ENCODE measurements around the gene FGD3.

The FGD3 gene

GRCh38 chr9:92986176-92987119 is 39.1 kb downstream of the FGD3 start:
- Histone ChIP-seq H3K27me3 (ENCODE audit: low read length) (no peaks in the 10 kb centered on the region), H3F3A (ENCODE audit: insufficient read depth) (no peaks in the 10 kb centered on the region), H3K36me3 (ENCODE audit: low read length) (peaks cover 4% of the 10 kb centered on the region; the same call in 1 of the 2 replicates), H3K9me3 (ENCODE audit: insufficient read depth, low read length) (peaks cover 25% of the 10 kb centered on the region; the same call in 1 of the 2 replicates), H3K9me2 (replicated peaks; ENCODE audit: insufficient read depth, low read length) (no peaks in the 10 kb centered on the region), H3K4me3 (ENCODE audit: insufficient read depth, low read length, poor library complexity, severe bottlenecking) (no peak overlapping the region), H3K9ac (ENCODE audit: low read length) (no peak overlapping the region), H3K79me2 (ENCODE audit: insufficient read depth, low read length) (peaks cover 5% of the 10 kb centered on the region; the same call in 1 of the 2 replicates), H3K27ac (ENCODE audit: low read depth, low read length) (no peak overlapping the region), H4K20me1 (ENCODE audit: low read depth, low read length) (no peaks in the 10 kb centered on the region), H2AFZ (ENCODE audit: low read depth, low read length, severe bottlenecking) (no peak overlapping the region), H3K4me2 (ENCODE audit: low read depth, low read length, poor library complexity, severe bottlenecking) (no peak overlapping the region)
- TF ChIP-seq CTCF (IDR thresholded peaks at IDR 0.05; ENCODE audit: insufficient read depth, low read length, poor library complexity, severe bottlenecking) = peak; percentile 71
- no peak for TF ChIP-seq EZH2phosphoT487 (conservative IDR thresholded peaks at IDR 0.05; ENCODE audit: low read length)

GRCh38 chr9:92988215-92988768 is 41.0 kb downstream of the FGD3 start:
- H3K9ac ChIP-seq (ENCODE audit: low read length) = no peak overlapping the region
- no peaks in the 10 kb centered on the region for H4K20me1 ChIP-seq (ENCODE audit: low read depth, low read length)
- H2AFZ ChIP-seq (ENCODE audit: low read depth, low read length, severe bottlenecking) = no peak overlapping the region
- peaks cover 5% of the 10 kb centered on the region; the same call in 1 of the 2 replicates for H3K79me2 ChIP-seq (ENCODE audit: insufficient read depth, low read length)
- H3K27me3 ChIP-seq (ENCODE audit: low read length) = no peaks in the 10 kb centered on the region
- H3K9me3 ChIP-seq (ENCODE audit: insufficient read depth, low read length) = peaks cover 17% of the 10 kb centered on the region; the same call in 1 of the 2 replicates
- no peaks in the 10 kb centered on the region for H3F3A ChIP-seq (ENCODE audit: insufficient read depth)
- H3K36me3 ChIP-seq (ENCODE audit: low read length) = no peaks in the 10 kb centered on the region; the same call in 1 of the 2 replicates
- H3K4me2 ChIP-seq (ENCODE audit: low read depth, low read length, poor library complexity, severe bottlenecking) = no peak overlapping the region
- TF ChIP-seq CTCF (IDR thresholded peaks at IDR 0.05; ENCODE audit: insufficient read depth, low read length, poor library complexity, severe bottlenecking) (no peak), EZH2phosphoT487 (conservative IDR thresholded peaks at IDR 0.05; ENCODE audit: low read length) (no peak)
- H3K27ac ChIP-seq (ENCODE audit: low read depth, low read length) = no peak overlapping the region
- no peaks in the 10 kb centered on the region for H3K9me2 ChIP-seq (replicated peaks; ENCODE audit: insufficient read depth, low read length)
- H3K4me3 ChIP-seq (ENCODE audit: insufficient read depth, low read length, poor library complexity, severe bottlenecking) = no peak overlapping the region

GRCh38 chr9:92989561-92989960 is 42.2 kb downstream of the FGD3 start:
- Histone ChIP-seq H3K4me3 (ENCODE audit: insufficient read depth, low read length, poor library complexity, severe bottlenecking) (no peak overlapping the region), H3K9me3 (ENCODE audit: insufficient read depth, low read length) (peaks cover 6% of the 10 kb centered on the region; the same call in 1 of the 2 replicates), H3F3A (ENCODE audit: insufficient read depth) (no peaks in the 10 kb centered on the region), H2AFZ (ENCODE audit: low read depth, low read length, severe bottlenecking) (no peak overlapping the region), H3K27ac (ENCODE audit: low read depth, low read length) (no peak overlapping the region), H3K36me3 (ENCODE audit: low read length) (no peaks in the 10 kb centered on the region), H3K9ac (ENCODE audit: low read length) (no peak overlapping the region), H3K9me2 (replicated peaks; ENCODE audit: insufficient read depth, low read length) (no peaks in the 10 kb centered on the region), H3K79me2 (ENCODE audit: insufficient read depth, low read length) (peaks cover 5% of the 10 kb centered on the region; the same call in 1 of the 2 replicates), H3K27me3 (ENCODE audit: low read length) (no peaks in the 10 kb centered on the region), H3K4me2 (ENCODE audit: low read depth, low read length, poor library complexity, severe bottlenecking) (no peak overlapping the region), H4K20me1 (ENCODE audit: low read depth, low read length) (no peaks in the 10 kb centered on the region)
- no peak for TF ChIP-seq EZH2phosphoT487 (conservative IDR thresholded peaks at IDR 0.05; ENCODE audit: low read length)

All from SU-DHL-6 (cell line).